H1 (cell line): ENCODE results near the gene PIK3R1.

Source experiments
- POLR2A ChIP-seq, 2 experiments: IDR thresholded peaks; 1 replicate in 1 of 2; 2 replicates in 1 of 2; pipeline ENCODE4 v1.6.1; 2011; ENCODE audit warnings: low read depth in 2 of 2, low read length in 2 of 2, mild to moderate bottlenecking in 2 of 2; ENCODE audit errors: control extremely low read depth in 1 of 2
- YY1 ChIP-seq: IDR thresholded peaks from 2 replicates; pipeline ENCODE4 v1.6.1; 2011; ENCODE audit warnings: low read depth, mild to moderate bottlenecking, low read length
- TF ChIP-seq, protein P1 (sequence below): IDR thresholded peaks from 2 replicates; pipeline ENCODE4 v1.6.1; 2011; ENCODE audit warnings: low read depth, mild to moderate bottlenecking, low read length; ENCODE audit not compliant: insufficient read depth
- TF ChIP-seq, protein P2 (sequence below), 3 experiments: IDR thresholded peaks; 1 replicate in 2 of 3; 2 replicates in 1 of 3; pipeline versions ENCODE4 v1.5.1 to v1.6.1; 2011; ENCODE audit warnings: low read length in 3 of 3, mild to moderate bottlenecking in 3 of 3, inconsistent platforms in 2 of 3, low read depth in 1 of 3, moderate library complexity in 1 of 3; ENCODE audit not compliant: insufficient read depth in 1 of 3; ENCODE audit errors: control extremely low read depth in 1 of 3

DNA sequence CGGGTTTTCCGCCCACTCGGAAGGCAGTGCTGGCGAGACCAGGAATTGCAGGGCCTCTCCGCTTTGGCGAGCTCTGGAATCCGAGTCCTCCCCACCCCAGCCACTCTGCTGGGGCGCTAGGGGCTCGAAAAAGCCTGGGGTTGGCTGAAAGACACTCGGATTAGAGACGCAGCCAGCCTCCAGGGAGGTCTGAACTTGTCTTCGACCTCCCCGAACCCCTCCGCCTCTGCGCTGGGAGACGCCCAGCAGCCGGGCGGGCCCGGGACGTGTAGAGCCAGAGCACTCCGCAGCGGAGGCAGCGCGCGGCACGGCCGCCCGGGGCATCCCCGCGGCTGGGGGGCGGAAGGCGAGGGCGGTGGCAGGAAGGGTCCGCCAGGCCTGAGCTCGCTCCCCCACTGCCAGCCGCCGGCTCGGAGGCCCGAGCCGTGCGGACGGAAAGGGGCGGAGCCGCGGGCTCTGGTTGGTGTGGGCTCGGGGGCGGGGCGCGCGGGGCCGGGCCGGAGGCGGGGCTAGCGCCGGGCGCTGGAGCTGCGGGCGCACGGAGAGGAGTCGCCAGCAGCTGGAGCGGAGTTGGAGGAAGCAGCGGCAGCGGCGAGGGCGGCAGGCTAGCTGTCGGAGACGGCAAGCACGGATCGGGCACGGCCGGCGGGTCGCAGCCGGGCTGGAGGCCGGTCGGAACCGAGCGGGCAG lies at the start of gene PIK3R1:
- peak; percentile 23 to 68 for TF ChIP-seq POLR2A (IDR thresholded peaks at IDR 0.05; ENCODE audit: control extremely low read depth in 1 of 2, low read depth in 2 of 2, low read length in 2 of 2)
- TF ChIP-seq, protein P1, sequence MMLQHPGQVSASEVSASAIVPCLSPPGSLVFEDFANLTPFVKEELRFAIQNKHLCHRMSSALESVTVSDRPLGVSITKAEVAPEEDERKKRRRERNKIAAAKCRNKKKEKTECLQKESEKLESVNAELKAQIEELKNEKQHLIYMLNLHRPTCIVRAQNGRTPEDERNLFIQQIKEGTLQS = no peak
- TF ChIP-seq YY1 = no peak
- TF ChIP-seq, protein P2, sequence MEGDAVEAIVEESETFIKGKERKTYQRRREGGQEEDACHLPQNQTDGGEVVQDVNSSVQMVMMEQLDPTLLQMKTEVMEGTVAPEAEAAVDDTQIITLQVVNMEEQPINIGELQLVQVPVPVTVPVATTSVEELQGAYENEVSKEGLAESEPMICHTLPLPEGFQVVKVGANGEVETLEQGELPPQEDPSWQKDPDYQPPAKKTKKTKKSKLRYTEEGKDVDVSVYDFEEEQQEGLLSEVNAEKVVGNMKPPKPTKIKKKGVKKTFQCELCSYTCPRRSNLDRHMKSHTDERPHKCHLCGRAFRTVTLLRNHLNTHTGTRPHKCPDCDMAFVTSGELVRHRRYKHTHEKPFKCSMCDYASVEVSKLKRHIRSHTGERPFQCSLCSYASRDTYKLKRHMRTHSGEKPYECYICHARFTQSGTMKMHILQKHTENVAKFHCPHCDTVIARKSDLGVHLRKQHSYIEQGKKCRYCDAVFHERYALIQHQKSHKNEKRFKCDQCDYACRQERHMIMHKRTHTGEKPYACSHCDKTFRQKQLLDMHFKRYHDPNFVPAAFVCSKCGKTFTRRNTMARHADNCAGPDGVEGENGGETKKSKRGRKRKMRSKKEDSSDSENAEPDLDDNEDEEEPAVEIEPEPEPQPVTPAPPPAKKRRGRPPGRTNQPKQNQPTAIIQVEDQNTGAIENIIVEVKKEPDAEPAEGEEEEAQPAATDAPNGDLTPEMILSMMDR (IDR thresholded peaks at IDR 0.05; ENCODE audit: control extremely low read depth in 1 of 3, insufficient read depth in 1 of 3, low read depth in 1 of 3, low read length in 3 of 3) = peak in 1 of 3 experiments; percentile 0; a peak in 2 of 4 replicates
